Mesenteric fat pad (tissue), 1 donor: Measurements from ENCODE around the gene MIDN. TPM values are rescaled to one million over a fixed set of nuclear protein-coding genes. Genes with fewer than 3 reads are reported as not detected.
A peak's percentile ranks its signal among the peaks of the same experiment; 100 is the strongest.
"Not testable (repeated sequence)": the region's sequence is repeated elsewhere in the genome, so short reads cannot be mapped to it uniquely, and the experiment has no call there.

Experiments
- DNase-seq: peaks from one replicate; pipeline ENCODE4 v3.0.0-alpha.2; 2020; ENCODE audit warnings: low spot score
- long read RNA-seq: library from polyadenylated mRNA; unstranded; transcript quantifications from one replicate; pipeline ENCODE4 v2.0.0, GENCODE V29; 2020
- total RNA-seq: library from RNA; stranded (reverse); fragmentation: NEBNext Ultra II Directional; extraction: Animal tissue kit (Norgen Biotek cat#: 25700); gene quantifications from one replicate; pipeline ENCODE4 v1.2.1, GENCODE V29; 2021
- donor health status: DM: yes; HTN: yes; CAD: no.

Gene MIDN
- total RNA-seq = 156 TPM
- long read RNA-seq, partial matches to known transcripts = 6 of 11 reads
- long read RNA-seq, other reads (novel, unspliced or antisense) = 5 of 11 reads

- peak; percentile 97 for DNase-seq
Observed at GRCh38 chr19:1248139-1248785, at the start of gene MIDN. Gene MIDN, plus strand, starts transcription at chr19:1248583. Its CDS starts 1,714 bp downstream, at chr19:1250297.

GRCh38 chr19:1199531-1199930, 48.9 kb upstream of the MIDN start:
- no peak for DNase-seq

- not testable (repeated sequence) for DNase-seq
Observed at GRCh38 chr19:1200614-1201013, 47.8 kb upstream of the MIDN start.

GRCh38 chr19:1205114-1206099, 43.0 kb upstream of the MIDN start, which contains the start of gene STK11:
Gene STK11, plus strand, starts transcription at chr19:1205778. Its CDS starts 1,136 bp downstream, at chr19:1206914.
- DNase-seq = peak; percentile 100

- no peak for DNase-seq
Observed at GRCh38 chr19:1206150-1206863, 42.1 kb upstream of the MIDN start.

GRCh38 chr19:1206864-1207450, 41.4 kb upstream of the MIDN start:
- DNase-seq = no peak

GRCh38 chr19:1208830-1209229, 39.6 kb upstream of the MIDN start:
- DNase-seq = not testable (repeated sequence)

- no peak for DNase-seq
Observed at GRCh38 chr19:1210227-1210538, 38.2 kb upstream of the MIDN start.

- no peak for DNase-seq
Observed at GRCh38 chr19:1211494-1212234, 36.7 kb upstream of the MIDN start.

GRCh38 chr19:1213391-1214286, 34.7 kb upstream of the MIDN start:
- no peak for DNase-seq

GRCh38 chr19:1214299-1214861, 34.0 kb upstream of the MIDN start:
- no peak for DNase-seq

- no peak for DNase-seq
Observed at GRCh38 chr19:1214862-1215731, 33.3 kb upstream of the MIDN start.

- DNase-seq = no peak
Observed at GRCh38 chr19:1216756-1217155, 31.6 kb upstream of the MIDN start.

GRCh38 chr19:1217366-1217765, 31.0 kb upstream of the MIDN start:
- no peak for DNase-seq

- no peak for DNase-seq
Observed at GRCh38 chr19:1218751-1219567, 29.4 kb upstream of the MIDN start.

- no peak for DNase-seq
Observed at GRCh38 chr19:1219786-1220476, 28.5 kb upstream of the MIDN start.
